Body of pancreas (tissue), 4 donors: ENCODE measurements around the gene ADGRG3. TPM values are rescaled to one million over a fixed set of nuclear protein-coding genes. Genes with fewer than 3 reads are reported as not detected.

Experiments
- ATAC-seq: fragments of 150-250 bp; one replicate; pipeline ENCODE4 v1.9.1; 2016
- DNase-seq, 4 donors: peaks; one replicate each; pipeline ENCODE4 v3.0.0-alpha.2; 2019
- H3K27ac ChIP-seq, 4 donors: fragments of 200-600 bp; sonication (generic); 1 replicate in 3 of 4; 2 replicates in 1 of 4; pipeline versions ENCODE4 v1.5.1 to v1.6.1; 2016 to 2019; ENCODE audit warnings: mild to moderate bottlenecking in 1 of 4, mixed read lengths in 1 of 4, moderate library complexity in 1 of 4
- H3K27me3 ChIP-seq, 2 donors: fragments of 200-600 bp; sonication (generic); one replicate each; pipeline ENCODE4 v1.6.0; 2016; ENCODE audit warnings: mild to moderate bottlenecking in 1 of 2
- H3K36me3 ChIP-seq, 2 donors: fragments of 200-600 bp; sonication (generic); replicated peaks in 1 of 2; 2 replicates each; pipeline ENCODE4 v1.5.1; 2016; ENCODE audit warnings: low read depth in 2 of 2; ENCODE audit not compliant: insufficient read depth in 1 of 2
- H3K4me1 ChIP-seq: fragments of 200-600 bp; sonication (generic); one replicate; pipeline ENCODE4 v1.6.0; 2016
- H3K4me3 ChIP-seq, 2 donors: fragments of 200-600 bp; sonication (generic); 1 replicate in 1 of 2; 2 replicates in 1 of 2; pipeline ENCODE4 v1.5.1; 2016 to 2019
- H3K9me3 ChIP-seq, 3 donors: fragments of 200-600 bp; sonication (generic); 1 replicate in 2 of 3; 2 replicates in 1 of 3; pipeline ENCODE4 v1.5.1; 2016
- CTCF ChIP-seq, 7 experiments: fragments of 450-650 bp in 4 of 7; fragments of 200-600 bp in 3 of 7; sonication (generic) in 3 of 7; IDR thresholded peaks; one replicate each; pipeline ENCODE4 v1.5.1; 2016 to 2019; ENCODE audit warnings: antibody characterized with exemption in 7 of 7
- POLR2A ChIP-seq, 3 donors: fragments of 450-650 bp; IDR thresholded peaks; one replicate each; pipeline ENCODE4 v1.6.1; 2016; ENCODE audit warnings: antibody characterized with exemption in 3 of 3, mild to moderate bottlenecking in 2 of 3
- WGBS, 2 donors: methylation state at CpG; one replicate each; pipeline ENCODE4 v1.1.5; 2017; 5-methylcytosine and 5-hydroxymethylcytosine counted together
- intact Hi-C: fragments of 100-400 bp; cut with DNase I; formaldehyde crosslinking; loops from one replicate; pipeline ENCODE4 v1.15.1; 2023
- total RNA-seq, 2 donors: library from RNA; depleted of rRNA; stranded (reverse); fragments of >200 nt; gene quantifications; one replicate each; pipeline ENCODE4 v1.1.0, GENCODE V29; 2016

Gene ADGRG3
- total RNA-seq, 2 donors from 2014 or later: 2.0 to 6.0 TPM

DNA sequence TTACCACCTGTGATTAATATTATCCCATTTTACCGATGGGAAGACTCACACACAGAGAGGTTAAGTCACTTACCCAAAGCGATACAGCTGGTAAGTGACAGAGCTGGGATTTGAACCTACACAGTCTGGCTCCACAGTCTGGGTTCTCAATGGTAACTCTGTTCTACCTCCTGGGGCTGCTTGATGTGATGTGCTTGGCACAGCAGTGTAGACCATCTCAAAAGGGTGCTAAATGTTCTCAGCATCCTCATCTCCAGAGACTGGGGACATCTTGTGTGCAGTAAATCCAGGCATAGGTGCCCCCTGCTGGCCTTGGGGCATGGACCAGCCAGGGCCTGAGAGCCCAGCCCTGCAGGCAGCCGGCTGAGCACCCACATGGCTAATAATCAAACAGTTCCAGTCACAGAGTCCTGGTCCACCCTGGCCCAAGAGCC lies 52.1 kb downstream of the ADGRG3 start:
- no peaks in the 10 kb centered on the region for H3K36me3 ChIP-seq
- H3K4me1 ChIP-seq: no peaks in the 10 kb centered on the region
- no peaks in the 10 kb centered on the region for H3K9me3 ChIP-seq
- intact Hi-C loops: no loop called here
- TF ChIP-seq CTCF (IDR thresholded peaks at IDR 0.05) (peak; percentile 57 to 89 (median 84)), POLR2A (IDR thresholded peaks at IDR 0.05) (no peak)
- H3K27me3 ChIP-seq: no peaks in the 10 kb centered on the region
- ATAC-seq (peak; percentile 97), DNase-seq (peak; percentile 83 to 89 (median 84))
- 48 to 49% methylated on average over 3 of the region's 3 CpGs for WGBS, 2 donors
- no peak overlapping the region for H3K4me3 ChIP-seq
- no peak overlapping the region for H3K27ac ChIP-seq

DNA sequence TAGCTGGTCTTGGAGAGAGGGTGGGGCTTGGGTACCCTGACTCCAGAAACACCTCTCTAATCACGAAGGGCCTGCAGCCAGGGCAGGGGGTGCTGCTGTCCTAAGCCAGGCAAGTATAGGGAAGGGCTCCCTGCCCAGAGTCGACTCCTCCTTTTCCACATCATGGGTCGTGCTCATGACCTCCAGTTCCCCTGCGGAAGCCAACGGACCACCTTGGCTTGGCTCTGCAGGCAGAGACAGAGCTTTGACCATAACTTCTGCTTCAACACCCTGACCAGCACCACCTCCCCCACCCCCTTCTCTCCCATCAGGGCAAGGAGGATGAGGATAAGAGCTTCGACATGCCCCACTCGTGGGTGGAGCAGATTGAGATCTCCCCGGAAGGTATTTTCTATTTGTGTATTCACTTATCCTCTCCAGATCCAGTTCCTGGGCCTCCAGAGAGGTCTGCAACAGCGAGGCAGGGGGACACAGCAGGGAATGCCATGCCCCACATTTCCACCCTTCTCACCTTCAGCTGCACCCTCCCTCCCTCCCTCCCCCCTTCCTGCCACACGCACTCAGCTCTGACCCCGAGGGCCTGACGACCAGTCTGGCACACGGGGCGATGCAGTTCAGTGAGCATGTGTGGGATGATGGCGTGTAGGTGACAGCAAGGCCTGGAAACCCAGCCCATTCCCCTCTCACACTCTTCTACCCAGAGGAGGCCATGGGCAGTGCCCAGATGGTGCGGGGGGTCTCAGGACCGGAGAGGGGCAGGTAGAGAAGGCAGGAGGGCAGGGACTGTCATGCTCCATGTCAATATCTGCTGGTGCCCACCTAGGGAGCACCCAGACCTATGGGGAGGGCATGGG lies 53.5 kb downstream of the ADGRG3 start:
- 74 to 83% methylated on average over 13 to 17 of the region's 17 CpGs for WGBS, 2 donors
- no peaks in the 10 kb centered on the region for H3K9me3 ChIP-seq
- TF ChIP-seq CTCF (IDR thresholded peaks at IDR 0.05) (no peak), POLR2A (IDR thresholded peaks at IDR 0.05) (no peak)
- no peak for ATAC-seq
- no peaks in the 10 kb centered on the region for H3K27me3 ChIP-seq
- no peak for DNase-seq
- no peaks in the 10 kb centered on the region for H3K36me3 ChIP-seq
- H3K4me3 ChIP-seq: no peak overlapping the region
- intact Hi-C loops: no loop called here
- H3K4me1 ChIP-seq: no peaks in the 10 kb centered on the region
- H3K27ac ChIP-seq: no peak overlapping the region

- H3K4me3 ChIP-seq: no peak overlapping the region
- H3K27ac ChIP-seq: no peak overlapping the region
- DNase-seq (no peak), ATAC-seq (no peak)
- H3K36me3 ChIP-seq: no peaks in the 10 kb centered on the region
- WGBS, 2 donors: 88 to 100% methylated on average over 2 of the region's 2 CpGs
- intact Hi-C loops: no loop called here
- H3K9me3 ChIP-seq: no peaks in the 10 kb centered on the region
- H3K27me3 ChIP-seq: no peaks in the 10 kb centered on the region
- H3K4me1 ChIP-seq: no peaks in the 10 kb centered on the region
- TF ChIP-seq CTCF (IDR thresholded peaks at IDR 0.05) (no peak), POLR2A (IDR thresholded peaks at IDR 0.05) (no peak)
Observed at GRCh38 chr16:57722210-57722499, 54.0 kb downstream of the ADGRG3 start.

DNA sequence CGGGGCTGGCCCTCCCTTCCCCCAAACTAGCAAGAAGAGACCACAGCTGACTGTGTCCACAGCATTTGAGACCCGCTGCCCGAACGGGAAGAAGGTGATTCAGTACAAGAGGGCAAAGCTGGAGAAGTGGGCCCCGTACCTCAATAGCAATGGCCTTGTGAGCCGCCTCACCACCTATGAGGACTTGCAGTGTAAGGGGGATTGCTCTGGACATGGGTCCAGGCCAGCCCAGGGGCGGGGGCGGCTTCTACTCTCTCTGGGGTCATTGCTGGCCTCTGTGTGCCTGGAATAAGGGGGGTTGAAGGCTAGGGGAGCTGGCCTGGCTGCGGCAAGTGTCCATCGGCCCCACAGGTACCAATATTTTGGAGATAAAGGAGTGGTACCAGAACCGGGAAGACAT lies 54.5 kb downstream of the ADGRG3 start:
- Histone ChIP-seq H3K36me3 (no peaks in the 10 kb centered on the region), H3K4me3 (no peak overlapping the region), H3K27me3 (no peaks in the 10 kb centered on the region), H3K27ac (no peak overlapping the region), H3K9me3 (no peaks in the 10 kb centered on the region), H3K4me1 (no peaks in the 10 kb centered on the region)
- ATAC-seq (no peak), DNase-seq (no peak)
- TF ChIP-seq CTCF (IDR thresholded peaks at IDR 0.05) (no peak), POLR2A (IDR thresholded peaks at IDR 0.05) (no peak)
- intact Hi-C loops: no loop called here
- WGBS, 2 donors: 70 to 78% methylated on average over 10 to 11 of the region's 11 CpGs

DNA sequence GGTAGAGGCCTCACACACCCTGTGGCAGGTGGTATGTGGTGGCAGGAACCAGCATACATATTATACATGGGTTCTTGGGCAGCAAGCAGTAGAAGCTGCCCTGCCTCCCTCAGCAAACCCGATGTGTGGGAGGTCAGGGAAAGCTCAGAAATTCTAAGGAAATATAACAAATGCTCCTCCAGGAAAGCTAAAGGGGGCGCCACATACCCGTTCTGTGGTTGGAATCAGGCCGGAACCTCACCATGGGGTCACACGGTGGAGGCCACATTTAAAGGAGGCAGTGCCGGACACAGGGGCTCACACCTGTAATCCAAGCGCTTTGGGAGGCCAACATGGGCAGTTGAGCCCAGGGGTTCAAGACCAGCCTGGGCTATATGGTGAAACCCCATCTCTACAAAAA lies 55.1 kb downstream of the ADGRG3 start:
- intact Hi-C loops: no loop called here
- 59 to 64% methylated on average over 7 of the region's 7 CpGs for WGBS, 2 donors
- TF ChIP-seq CTCF (IDR thresholded peaks at IDR 0.05) (peak in 1 of 7 experiments; percentile 12), POLR2A (IDR thresholded peaks at IDR 0.05) (no peak)
- Histone ChIP-seq H3K27me3 (no peaks in the 10 kb centered on the region), H3K9me3 (no peaks in the 10 kb centered on the region), H3K4me1 (no peaks in the 10 kb centered on the region), H3K27ac (no peak overlapping the region), H3K4me3 (no peak overlapping the region), H3K36me3 (no peaks in the 10 kb centered on the region)
- ATAC-seq (no peak), DNase-seq (no peak)
